GM21717 (cell line): ENCODE results near the gene ARMC2.

Experiments used
- ATAC-seq: cut with Tn5 transposase; IDR thresholded peaks from one replicate; pipeline ENCODE4 v1.9.1; 2021; ENCODE audit warnings: mild to moderate bottlenecking, moderate library complexity; ENCODE audit not compliant: unreplicated experiment

ARMC2 gene

DNA sequence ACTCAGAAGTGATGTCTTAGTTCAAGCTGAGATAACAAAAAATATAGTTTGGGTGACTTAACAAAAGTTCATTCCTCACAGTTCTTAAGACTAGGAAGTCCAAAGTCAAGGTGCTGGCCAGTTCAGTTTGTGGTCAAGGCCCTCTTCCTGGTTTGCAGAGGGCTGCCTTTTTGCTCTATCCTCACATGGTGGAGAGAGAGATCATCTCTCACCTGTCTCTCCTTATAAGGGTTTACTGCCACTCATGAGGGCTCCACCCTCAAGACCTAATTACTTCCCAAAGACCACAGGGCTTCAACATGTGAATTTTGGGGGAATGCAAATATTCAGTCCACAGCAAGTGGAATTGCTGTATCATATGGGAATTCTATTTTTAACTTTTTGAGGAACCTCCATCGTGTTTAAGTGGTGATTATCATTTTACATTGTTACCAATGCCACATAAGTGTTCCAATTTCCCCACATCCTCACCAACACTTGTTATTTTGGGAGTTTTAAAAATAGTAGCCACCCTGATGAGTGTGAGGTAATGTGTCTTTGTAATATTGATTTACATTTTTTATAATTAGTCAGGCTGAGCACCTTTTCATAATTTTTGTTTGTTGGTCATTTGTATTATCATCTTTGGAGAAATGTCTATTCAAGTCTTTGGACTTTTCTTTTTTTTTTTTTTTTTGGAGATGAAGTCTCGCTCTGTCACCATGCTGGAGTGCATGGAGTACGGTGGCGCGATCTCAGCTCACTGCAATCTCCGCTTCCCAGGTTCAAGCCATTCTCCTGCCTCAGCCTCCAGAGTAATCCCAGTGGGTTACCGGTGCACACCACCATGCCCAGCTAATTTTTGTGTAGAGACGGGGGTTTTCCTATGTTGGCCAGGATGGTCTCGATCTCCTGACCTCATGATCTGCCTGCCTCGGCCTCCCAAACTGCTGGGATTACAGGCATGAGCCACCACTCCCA is 134.2 kb downstream of the ARMC2 start:
- no peak for ATAC-seq

DNA sequence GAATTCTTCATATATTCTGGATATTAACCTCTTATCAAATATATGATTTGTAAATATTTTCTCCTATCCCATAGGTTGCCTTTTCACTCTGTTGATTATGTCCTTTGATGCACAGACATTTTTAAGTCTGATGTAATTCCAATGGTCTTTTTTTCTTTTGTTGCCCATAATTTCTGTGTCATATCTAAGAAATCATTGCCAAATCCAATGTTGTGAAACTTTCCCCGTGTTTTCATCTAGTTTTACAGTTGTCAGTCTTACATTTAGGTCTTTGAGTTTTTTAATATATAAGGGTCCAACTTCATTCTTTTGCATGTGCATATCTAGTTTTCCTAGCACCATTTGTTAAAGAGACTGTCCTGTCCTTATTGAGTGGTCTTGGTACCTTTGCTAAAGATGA is 134.9 kb downstream of the ARMC2 start:
- no peak for ATAC-seq

DNA sequence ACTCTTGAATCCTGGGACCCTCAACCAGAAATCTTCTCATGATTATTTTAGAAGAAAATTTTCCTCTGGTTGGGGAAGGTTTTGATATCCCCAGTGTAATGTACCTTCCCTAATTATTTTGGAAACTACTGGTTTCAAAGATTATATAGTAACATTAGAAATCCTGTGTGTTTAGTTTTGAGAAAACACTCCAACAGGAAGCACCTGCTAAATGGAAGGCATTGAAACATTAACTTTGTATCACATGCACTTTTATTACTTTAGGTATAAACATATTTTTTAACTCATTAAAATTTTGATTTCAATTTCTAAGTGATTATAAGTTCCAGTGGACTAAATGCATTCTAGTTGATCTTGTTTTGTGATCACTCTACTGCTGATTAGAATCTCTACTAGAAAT is 137.1 kb downstream of the ARMC2 start:
- ATAC-seq, result no peak

DNA sequence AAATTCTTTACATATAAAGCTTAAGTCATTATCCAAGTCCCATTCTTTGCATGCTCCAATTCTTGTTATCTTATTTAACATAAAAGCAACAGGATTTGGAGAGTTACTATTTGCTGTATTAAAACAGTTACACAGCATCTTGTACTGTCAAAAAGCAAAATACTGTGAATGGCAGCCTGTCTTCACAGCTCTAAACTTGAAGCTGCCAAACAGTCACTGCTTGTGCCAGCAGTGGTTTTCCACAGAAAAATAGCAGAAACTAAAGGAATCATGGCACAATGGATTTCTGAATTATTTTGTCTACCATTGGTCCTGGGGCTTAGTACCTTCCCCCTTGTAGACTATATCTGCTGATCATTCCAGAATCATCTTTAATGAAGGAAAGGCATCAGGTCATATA is 138.9 kb downstream of the ARMC2 start:
- ATAC-seq, result no peak

DNA sequence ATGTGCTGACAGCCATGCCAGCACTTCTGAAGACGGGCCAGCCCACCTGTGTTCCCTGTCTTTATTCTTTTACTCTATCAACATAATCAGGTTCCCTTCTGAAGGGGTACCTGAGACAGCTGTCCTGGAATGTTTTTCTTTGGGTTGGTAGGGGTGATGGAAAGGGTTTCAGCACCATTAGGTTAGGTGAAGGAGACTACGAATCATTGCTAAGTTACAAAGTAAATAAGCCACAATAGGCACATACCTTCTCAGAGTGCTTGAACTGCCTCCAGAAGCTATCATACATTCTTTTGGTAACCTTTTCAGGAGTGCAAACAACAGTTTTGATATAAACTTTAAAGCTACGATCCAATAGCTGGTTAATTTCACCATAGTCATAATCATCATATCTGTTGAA is 140.1 kb downstream of the ARMC2 start:
- ATAC-seq, result no peak

DNA sequence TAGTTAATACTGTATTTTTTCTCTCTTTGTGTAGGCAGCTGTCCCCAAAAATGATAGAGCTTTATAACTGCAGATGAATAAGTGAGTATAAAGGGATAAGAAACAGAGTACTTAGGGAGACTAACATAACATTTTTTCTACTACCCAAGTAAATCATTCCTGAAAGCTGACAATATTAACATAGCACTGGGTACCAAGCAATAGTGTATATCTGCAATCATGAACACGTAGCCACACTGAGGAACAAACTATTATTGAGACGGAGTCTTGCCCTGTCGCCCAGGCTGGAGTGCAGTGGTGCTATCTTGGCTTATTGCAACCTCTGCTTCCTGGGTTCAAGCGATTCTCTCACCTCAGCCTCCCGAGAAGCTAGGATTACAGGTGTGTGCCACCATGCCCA is 140.5 kb downstream of the ARMC2 start:
- ATAC-seq, result no peak

DNA sequence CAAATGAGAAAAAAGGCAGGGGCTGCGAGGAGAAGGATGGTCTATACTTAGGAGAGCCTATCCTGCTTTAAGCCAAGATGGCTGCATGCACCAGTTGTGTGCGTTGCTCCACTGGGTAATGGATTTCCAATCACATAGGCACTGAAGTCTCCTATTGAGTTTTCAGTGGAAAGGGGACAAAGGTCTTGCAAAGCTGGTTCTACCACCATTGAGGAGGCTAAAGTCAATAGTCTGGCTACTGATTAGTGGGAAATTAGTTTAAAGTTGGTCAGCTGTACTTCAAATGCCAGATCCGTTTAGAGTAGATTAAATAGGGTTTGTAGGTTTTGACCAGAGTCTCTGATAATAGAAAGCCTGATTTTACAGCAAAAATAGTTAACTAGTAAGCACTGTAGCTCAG is 141.5 kb downstream of the ARMC2 start:
- ATAC-seq, result no peak

DNA sequence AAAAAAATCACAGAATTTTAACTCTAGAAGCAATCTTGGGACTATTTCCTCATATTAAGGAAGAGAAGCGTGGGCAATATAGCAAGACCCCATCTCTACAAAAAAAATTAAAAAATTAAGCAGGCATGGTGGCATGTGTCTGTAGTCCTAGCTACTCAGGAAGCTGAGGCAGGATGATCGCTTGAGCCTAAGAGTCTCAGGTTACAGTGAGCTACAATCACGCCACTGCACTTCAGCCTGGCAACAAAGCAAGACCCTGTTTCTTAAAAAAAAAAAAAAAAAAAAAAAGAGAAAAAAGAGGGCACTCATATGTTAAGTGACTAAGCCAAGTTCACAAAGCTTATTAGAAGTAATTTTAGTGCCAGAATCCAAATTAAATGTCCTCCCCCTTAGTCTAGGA is 145.7 kb downstream of the ARMC2 start:
- ATAC-seq, result no peak

DNA sequence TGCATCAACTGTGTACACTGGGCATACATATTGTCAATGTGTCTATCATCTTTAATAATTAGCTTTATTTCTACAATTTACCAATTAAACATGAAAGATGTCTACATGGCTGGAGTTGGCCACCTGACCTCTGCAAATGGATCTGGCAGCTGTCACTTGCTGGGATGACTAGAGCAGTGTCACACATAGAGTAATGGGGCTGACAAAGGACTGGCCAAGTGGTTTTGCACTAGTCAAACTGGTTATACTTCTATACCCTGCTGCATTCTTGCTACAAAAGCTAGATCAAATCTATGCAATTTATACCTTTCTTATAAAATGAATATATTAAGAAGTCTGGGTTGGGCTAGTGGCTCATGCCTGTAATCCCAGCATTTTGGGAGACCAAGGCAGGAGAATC is 147.1 kb downstream of the ARMC2 start:
- ATAC-seq, result no peak

DNA sequence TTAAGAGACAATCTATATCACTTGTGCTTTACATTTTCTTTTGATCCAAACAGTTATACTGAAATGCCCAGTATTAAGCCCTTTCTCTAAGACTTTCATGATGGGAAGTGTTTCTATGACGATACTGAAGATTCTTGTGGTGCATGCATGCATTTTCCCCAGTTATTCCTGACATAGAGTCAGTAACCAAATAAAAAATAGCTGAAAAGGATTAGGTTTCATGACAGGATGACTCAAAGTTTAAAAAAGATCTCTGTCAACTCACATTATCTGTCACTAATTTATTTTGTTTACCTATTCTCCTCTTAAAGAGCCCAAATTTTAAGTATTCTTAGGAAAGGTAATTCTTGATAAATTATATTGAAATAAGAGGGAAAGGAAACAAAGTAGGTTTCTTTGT is 148.0 kb downstream of the ARMC2 start:
- no peak for ATAC-seq

DNA sequence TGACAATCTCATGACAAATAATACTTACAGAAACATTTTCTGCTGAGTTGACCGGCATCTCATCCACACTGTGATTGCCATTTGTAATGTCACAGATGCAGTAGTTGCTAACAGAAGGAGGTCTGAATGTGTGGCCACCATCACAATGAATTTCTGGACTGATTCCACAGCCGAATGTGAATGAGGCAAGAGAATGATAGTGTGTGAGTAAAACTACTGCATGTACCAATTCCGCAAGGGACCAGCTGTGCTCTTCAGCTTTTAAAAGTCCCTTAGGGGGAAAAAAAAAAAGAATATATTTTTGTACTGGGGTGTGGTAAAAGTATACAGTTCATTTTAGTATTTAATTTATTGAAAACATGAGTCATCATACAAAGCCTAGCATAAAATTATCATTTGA is 150.3 kb downstream of the ARMC2 start:
- ATAC-seq, result no peak

DNA sequence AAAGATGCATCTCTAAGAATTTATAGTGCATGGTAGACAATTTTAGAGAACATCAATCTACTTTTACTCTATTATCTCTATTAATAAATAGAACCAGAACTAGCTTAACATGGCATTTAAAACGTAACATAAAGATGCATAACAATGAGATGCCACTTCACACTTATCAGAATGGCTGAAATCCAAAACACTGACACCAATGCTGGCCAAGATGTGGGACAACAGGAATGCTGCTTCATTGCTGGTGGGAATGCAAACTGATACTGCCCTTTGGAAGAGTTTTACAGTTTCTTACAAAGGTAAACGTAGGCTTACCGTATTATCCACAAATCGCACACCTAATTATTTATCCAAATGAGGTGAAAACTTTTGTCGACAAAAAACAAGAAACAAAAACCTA is 151.2 kb downstream of the ARMC2 start:
- no peak for ATAC-seq

DNA sequence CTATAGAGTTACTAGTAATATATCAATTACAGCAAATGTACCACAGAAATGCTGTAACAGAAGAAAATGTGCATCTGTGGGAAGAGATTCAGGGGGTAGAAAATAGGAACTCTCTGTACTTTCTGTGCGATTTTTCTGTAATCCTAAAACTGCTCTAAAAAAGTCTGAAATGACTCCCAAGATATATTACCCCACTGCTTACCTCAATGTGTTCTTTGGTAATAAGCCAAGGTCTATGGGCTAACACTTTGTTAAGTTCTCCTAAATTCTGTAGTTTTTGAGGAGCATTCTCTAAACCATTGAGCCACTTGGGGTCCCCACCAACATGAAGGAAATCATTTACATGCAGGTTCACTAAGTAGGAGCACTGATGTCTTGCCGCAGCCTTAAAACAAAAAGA is 152.1 kb downstream of the ARMC2 start:
- ATAC-seq, result no peak

DNA sequence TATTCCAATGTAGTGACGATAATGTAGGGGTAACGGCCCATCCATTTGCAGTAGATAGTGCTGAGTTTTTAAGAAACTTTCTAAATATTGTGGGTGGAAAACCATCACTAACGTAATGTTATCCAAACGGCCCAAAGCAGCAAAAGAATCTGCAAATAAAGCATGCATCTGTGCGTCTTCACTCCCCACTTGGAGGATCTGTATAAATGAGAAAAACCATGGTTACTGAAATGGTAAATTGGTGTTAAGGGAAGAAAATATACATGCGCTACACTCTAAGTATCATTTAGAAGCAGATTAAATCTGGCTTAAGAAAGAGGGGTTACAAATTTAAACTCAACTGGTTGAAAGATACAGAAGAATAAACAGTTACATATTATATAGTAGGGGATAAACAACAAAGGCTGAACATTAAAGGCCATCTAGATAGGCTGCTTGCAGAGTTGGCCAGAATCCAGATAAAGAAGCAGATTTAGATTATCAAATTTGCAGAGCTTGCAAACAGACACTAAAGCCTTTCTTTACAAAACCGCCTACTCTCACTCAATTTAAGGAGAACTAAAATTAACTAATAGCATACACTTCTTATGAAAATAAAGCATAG is 153.2 kb downstream of the ARMC2 start:
- ATAC-seq, result no peak

DNA sequence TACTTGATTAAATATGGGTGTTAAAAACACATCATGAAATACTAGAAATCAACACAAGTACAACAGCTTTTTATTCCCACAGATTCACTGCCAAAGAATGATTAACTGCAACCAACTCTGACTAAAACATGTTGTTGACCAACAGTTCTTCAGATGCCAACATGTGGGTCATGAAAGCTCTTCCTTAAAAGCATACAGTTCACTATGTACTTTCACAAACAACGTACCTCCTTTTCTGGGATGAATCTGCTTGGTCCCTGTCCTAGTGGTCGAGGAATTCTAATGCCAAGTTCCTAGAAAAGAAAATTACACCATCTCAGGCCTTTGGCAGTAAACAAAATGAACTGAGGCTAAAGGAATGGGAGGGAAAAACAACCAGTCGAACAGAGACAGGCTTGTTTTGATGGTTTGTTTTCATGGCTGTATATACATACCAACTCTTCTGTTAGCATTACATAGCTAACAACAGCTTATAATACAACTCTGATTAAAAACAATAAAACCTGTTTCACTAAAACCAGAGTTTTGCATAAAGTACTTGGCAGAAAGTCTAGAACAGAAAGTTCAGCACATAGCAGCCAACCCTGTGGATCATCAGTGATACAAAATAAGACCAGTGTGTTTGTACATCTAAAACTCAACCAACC is 154.0 kb downstream of the ARMC2 start:
- no peak for ATAC-seq

DNA sequence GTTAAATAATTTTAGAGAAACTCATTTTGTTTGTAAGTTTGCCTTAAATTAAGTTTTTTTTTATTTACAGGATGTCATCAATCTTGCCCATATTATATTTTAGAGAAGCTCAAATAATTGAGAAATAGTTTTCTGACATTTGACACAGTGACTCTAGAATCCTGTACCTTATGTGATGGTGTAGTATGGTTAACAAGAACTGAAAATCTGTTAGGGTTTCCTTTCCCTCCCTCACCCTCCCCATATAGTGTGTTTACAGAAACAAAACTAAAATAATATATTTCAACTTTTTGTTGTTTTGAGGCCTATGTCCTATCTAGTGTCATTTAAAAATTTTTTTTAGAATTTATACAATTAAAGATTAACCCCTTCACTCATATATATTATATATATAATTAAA is 154.7 kb downstream of the ARMC2 start:
- ATAC-seq, result no peak

DNA sequence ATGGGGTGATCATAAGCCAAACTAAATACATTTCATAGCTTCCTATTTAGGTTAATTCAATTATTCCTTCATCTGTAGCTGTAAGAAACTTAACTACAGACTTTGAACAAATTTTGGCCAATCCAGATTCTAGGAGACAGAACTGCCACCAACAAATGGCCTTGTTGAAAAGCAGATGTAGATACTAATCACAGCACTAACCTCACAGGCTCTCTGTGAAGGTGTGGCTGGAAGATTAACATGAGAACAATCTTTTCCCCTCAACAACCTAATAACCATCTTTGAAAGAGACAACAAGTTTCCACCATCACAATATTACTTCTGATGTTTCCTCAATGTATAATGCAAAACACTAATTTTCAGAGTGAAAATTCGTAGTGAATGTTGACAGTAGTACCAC is 158.6 kb downstream of the ARMC2 start:
- no peak for ATAC-seq

DNA sequence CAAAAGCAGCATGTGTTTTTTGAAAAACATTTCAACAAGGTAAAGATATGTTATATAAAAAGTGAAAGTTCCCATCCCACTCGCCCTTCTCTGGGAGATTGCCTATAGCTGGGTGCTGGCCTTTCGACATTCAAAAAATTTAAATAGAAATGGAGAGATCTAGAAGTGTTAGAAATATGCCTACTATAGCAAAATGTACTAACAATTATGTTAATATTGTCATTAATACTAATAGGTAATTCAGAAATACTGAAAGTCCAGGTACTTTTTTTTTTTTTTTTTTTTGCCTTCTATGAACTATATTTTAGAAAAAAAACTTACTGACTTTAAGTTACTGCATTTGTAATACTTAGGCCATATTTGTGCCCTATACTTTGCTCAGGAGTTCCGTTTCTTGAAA is 159.3 kb downstream of the ARMC2 start:
- ATAC-seq, result no peak

DNA sequence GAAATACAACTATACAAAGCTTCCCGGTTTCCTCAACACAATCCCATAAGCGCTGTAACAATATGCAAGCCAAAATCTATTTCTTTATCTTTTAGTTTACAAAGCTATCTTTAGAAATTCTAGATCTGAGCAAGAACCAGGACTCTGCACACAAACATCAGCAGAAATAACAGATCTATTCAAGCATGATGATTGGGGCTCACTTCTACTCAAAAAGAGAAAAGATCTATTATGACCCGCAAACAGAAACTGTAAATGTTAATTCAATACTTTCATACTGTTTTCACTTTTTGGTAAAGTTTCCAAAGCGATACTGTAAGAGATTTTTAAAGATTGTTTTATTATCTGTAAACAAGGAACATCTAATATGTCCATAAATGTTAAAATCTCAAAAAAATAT is 159.8 kb downstream of the ARMC2 start:
- ATAC-seq, result no peak

DNA sequence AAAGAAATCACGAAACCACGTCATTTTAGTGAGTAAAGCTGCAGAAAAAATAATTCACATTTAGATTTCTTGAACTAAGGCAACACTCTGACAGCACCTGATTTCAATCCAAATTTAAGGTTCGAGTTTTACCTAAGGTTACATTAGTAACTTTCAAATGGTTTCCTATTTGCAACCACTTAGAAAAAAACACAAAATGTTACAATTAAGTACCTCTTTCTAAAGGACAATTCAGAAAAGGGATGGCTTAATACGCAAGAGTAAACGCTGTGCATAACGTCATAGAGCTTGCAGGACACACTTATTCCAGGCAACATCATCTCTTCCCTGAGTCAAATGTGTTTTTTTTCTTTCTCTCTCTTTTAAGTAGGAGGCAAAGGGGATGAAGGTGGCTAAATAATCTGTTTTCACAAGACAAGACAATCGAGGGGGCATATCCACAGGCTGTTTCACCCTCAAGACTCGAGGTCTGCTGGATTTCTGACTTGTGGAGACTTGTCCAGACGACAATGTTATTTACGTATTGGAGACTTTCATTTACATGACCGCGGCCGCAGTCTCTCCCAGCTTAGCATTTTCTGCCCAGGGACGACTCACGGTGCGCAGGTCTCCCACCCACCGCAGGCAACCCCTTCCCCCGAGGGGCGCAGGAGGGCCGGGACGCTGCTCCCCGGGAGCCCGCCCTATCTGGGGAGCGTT is 160.5 kb downstream of the ARMC2 start:
- peak; percentile 24 for ATAC-seq

DNA sequence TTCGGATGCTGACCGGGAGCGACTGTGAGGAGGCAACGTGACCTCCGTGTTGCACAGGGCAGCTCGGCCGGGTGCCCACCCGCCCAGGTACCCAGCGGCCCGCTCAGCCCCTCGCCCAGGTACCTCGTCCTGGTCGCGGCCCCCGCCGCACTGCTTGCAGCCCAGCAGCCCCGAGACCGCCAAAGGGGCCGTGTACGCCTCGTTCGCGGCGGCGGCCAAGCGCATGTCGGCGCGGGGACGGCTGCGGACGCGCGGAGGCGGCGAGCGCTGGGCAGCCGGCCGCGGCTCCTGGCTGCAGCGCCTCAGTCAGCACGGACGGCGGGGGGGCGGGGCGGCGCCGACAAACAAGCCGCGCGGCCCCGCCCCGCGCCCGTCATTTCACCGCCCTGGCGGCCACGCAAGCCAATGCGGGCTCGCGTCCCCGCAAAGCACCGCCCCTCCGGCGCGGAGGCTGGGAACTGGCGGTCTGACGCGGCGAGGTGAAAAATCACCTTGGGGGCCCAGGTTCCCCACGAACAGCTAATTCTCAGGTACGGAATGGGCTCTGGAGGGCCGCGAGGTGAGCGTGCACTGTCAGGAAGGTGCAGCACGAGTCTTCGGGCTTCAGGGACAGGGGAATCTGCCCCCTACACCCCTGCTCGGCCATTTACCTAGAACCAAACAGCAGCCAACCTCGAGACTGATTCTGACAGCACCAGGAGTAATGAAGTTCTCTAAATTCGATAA is 161.2 kb downstream of the ARMC2 start:
- ATAC-seq, result peak; percentile 84
